A549 (cell line): ENCODE measurements around the gene CACNA1C. TPM values are rescaled to one million over a fixed set of nuclear protein-coding genes. Genes with fewer than 3 reads are reported as not detected.

Experiments used
- ATAC-seq, 2 experiments: fragments of 200-7000 bp in 1 of 2; fragments of >200 bp in 1 of 2; cut with Nextera tagmentation in 1 of 2; cut with Tn5 transposase in 1 of 2; 3 replicates each; pipeline versions ENCODE4 v1.8.0 to v1.9.1; 2018 to 2020; ENCODE audit warnings: mild to moderate bottlenecking in 1 of 2, moderate library complexity in 1 of 2
- CTCF ChIA-PET: fragments of 300-600 bp; sonication (Branson Sonifier 250); formaldehyde crosslinking; extraction: SDS; loops from one replicate; lab custom pipeline; 2021; ENCODE audit warnings: antibody characterized with exemption, inconsistent platforms; lab: Yijun Ruan, JAX
- POLR2A ChIA-PET: fragments of 350-600 bp; formaldehyde crosslinking; extraction: SDS; loops from one replicate; lab custom pipeline; 2021; ENCODE audit warnings: antibody characterized with exemption, inconsistent platforms; lab: Yijun Ruan, JAX
- DNase-seq, 2 experiments: peaks; one replicate each; pipeline versions ENCODE4 v3.0.0 to v3.0.0-alpha.2; 2011 to 2016; ENCODE audit warnings: low read depth in 1 of 2, low spot score in 1 of 2
- FAIRE-seq: peaks from 2 replicates; lab custom pipeline; 2011; peaks lifted over from hg19 to GRCh38; lab: Jason Lieb, UNC
- H3K27ac ChIP-seq, 2 experiments: fragments of >200 bp; sonication (Bioruptor Twin); formaldehyde crosslinking; 3 replicates each; pipeline ENCODE4 v1.5.1; 2016 to 2017
- H3K4me1 ChIP-seq: fragments of >200 bp; sonication (Bioruptor Twin); formaldehyde crosslinking; 3 replicates; pipeline ENCODE4 v1.6.1; 2016
- H3K4me2 ChIP-seq: fragments of >200 bp; sonication (Bioruptor Twin); formaldehyde crosslinking; 3 replicates; pipeline ENCODE4 v1.6.1; 2016
- H3K4me3 ChIP-seq: fragments of >200 bp; sonication (Bioruptor Twin); formaldehyde crosslinking; 3 replicates; pipeline ENCODE4 v1.5.1; 2016
- H3K9me3 ChIP-seq: fragments of >200 bp; sonication (Bioruptor Twin); formaldehyde crosslinking; 3 replicates; pipeline ENCODE4 v1.6.1; 2016
- CHD4 ChIP-seq: fragments of 200-600 bp; sonication (generic); IDR thresholded peaks from 2 replicates; pipeline ENCODE4 v1.6.1; 2016; ENCODE audit warnings: antibody characterized with exemption, mild to moderate bottlenecking, borderline replicate concordance
- ESRRA ChIP-seq: fragments of 150-350 bp; IDR thresholded peaks from 2 replicates; pipeline ENCODE4 v1.6.1; 2014; ENCODE audit warnings: mild to moderate bottlenecking, low read length, borderline replicate concordance
- FOSB ChIP-seq: fragments of 250-450 bp; sonication (Bioruptor Pico); IDR thresholded peaks from 2 replicates; pipeline ENCODE4 v1.5.0; 2020; ENCODE audit warnings: mild to moderate bottlenecking, moderate library complexity
- FOXS1 ChIP-seq: fragments of 250-450 bp; sonication (Bioruptor Pico); IDR thresholded peaks from 2 replicates; pipeline ENCODE4 v1.5.0; 2020; ENCODE audit warnings: mild to moderate bottlenecking, moderate library complexity
- HOXA7 ChIP-seq: fragments of 250-450 bp; sonication (Bioruptor Pico); IDR thresholded peaks from 2 replicates; pipeline ENCODE4 v1.5.0; 2020; ENCODE audit warnings: mild to moderate bottlenecking, moderate library complexity
- KDM1A ChIP-seq: fragments of 200-600 bp; sonication (generic); IDR thresholded peaks from 2 replicates; pipeline ENCODE4 v1.6.1; 2016; ENCODE audit warnings: low read depth, mild to moderate bottlenecking
- MAFK ChIP-seq: fragments of 450-650 bp; IDR thresholded peaks from 2 replicates; pipeline ENCODE4 v1.6.1; 2014; ENCODE audit not compliant: partially characterized antibody
- MAZ ChIP-seq: fragments of 150-350 bp; IDR thresholded peaks from 2 replicates; pipeline ENCODE4 v1.6.1; 2014; ENCODE audit warnings: antibody characterized with exemption, low read depth, low read length, borderline replicate concordance
- NFE2L2 ChIP-seq: fragments of 150-350 bp; conservative IDR thresholded peaks from 2 replicates; pipeline ENCODE4 v1.6.1; 2014; ENCODE audit warnings: low read length
- NPAS2 ChIP-seq: fragments of 250-450 bp; sonication (Bioruptor Pico); IDR thresholded peaks from 2 replicates; pipeline ENCODE4 v1.8.0; 2022; ENCODE audit warnings: mild to moderate bottlenecking, moderate library complexity, borderline replicate concordance
- NR3C1 ChIP-seq: fragments of >200 bp; sonication (Bioruptor Twin); formaldehyde crosslinking; IDR thresholded peaks from 3 replicates; pipeline ENCODE4 v1.6.1; 2017
- PHF8 ChIP-seq: fragments of 200-600 bp; sonication (generic); IDR thresholded peaks from 2 replicates; pipeline ENCODE4 v1.6.1; 2016; ENCODE audit warnings: low read depth, mild to moderate bottlenecking, antibody characterized with exemption, moderate library complexity, borderline replicate concordance
- RNF2 ChIP-seq: fragments of 200-600 bp; sonication (generic); IDR thresholded peaks from 2 replicates; pipeline ENCODE4 v1.6.1; 2016; ENCODE audit warnings: low read depth, mild to moderate bottlenecking, antibody characterized with exemption, moderate library complexity, borderline replicate concordance
- SMC3 ChIP-seq: fragments of >200 bp; sonication (Bioruptor Twin); formaldehyde crosslinking; IDR thresholded peaks from 3 replicates; pipeline ENCODE4 v1.6.1; 2018; ENCODE audit warnings: inconsistent platforms
- TFCP2L1 ChIP-seq: fragments of 250-450 bp; sonication (Bioruptor Pico); IDR thresholded peaks from 2 replicates; pipeline ENCODE4 v1.5.0; 2021; ENCODE audit warnings: mild to moderate bottlenecking
- WGBS: methylation state at CpG from one replicate; pipeline ENCODE4 v1.1.6; 2017; ENCODE audit errors: missing lambda C conversion rate; 5-methylcytosine and 5-hydroxymethylcytosine counted together
- polyA plus RNA-seq, 4 experiments: library from polyadenylated mRNA; depleted of rRNA in 3 of 4; stranded (reverse); fragments of >200 nt; fragmentation: RNase III in 1 of 4; extraction: RNeasy Plus Mini Kit Qiagen cat#74134 plus additional on column Dnase treatment in 1 of 4; gene quantifications; 2 replicates in 3 of 4; 3 replicates in 1 of 4; pipeline ENCODE4 v1.2.3, GENCODE V29; 2011 to 2017
- TF ChIP-seq, protein P1 (sequence below): fragments of 200-600 bp; sonication (generic); IDR thresholded peaks from 2 replicates; pipeline ENCODE4 v1.6.1; 2016; ENCODE audit warnings: antibody characterized with exemption, mild to moderate bottlenecking, moderate library complexity
- TF ChIP-seq, protein P2 (sequence below): fragments of 450-650 bp; IDR thresholded peaks from 2 replicates; pipeline ENCODE4 v1.6.1; 2014; ENCODE audit warnings: antibody characterized with exemption
- TF ChIP-seq, protein P3 (sequence below): fragments of >200 bp; sonication (Bioruptor Twin); formaldehyde crosslinking; IDR thresholded peaks from 2 replicates; pipeline ENCODE4 v1.6.1; 2016
- TF ChIP-seq, protein P4 (sequence below): fragments of >200 bp; sonication (Bioruptor Twin); formaldehyde crosslinking; IDR thresholded peaks from 3 replicates; pipeline ENCODE4 v1.6.1; 2016

The CACNA1C gene
- polyA plus RNA-seq, 2 of the 4 experiments (the other 2 are of a cell fraction), result not detected

DNA sequence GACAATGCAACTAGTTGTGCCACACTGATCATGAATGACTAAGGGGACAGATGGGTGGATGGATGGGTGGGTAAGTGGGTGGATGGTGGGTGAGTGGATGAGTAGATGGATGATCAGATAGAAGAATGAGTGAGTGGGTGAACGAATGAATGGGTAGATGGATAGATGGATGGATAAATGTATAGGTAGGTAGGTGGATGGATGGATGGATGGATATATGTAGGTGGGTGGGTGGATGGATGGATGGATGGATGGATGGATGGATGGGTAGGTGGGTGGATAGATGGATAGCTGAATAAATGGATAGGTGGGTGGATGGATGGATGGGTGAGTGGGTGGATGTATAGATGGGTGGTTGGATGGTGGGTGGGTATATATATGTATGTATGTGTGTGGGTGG is 393.2 kb downstream of the CACNA1C start:
- Histone ChIP-seq H3K9me3 (no peaks in the 10 kb centered on the region), H3K4me2 (no peak overlapping the region)
- TF ChIP-seq NPAS2, result no peak
- TF ChIP-seq, protein P1, sequence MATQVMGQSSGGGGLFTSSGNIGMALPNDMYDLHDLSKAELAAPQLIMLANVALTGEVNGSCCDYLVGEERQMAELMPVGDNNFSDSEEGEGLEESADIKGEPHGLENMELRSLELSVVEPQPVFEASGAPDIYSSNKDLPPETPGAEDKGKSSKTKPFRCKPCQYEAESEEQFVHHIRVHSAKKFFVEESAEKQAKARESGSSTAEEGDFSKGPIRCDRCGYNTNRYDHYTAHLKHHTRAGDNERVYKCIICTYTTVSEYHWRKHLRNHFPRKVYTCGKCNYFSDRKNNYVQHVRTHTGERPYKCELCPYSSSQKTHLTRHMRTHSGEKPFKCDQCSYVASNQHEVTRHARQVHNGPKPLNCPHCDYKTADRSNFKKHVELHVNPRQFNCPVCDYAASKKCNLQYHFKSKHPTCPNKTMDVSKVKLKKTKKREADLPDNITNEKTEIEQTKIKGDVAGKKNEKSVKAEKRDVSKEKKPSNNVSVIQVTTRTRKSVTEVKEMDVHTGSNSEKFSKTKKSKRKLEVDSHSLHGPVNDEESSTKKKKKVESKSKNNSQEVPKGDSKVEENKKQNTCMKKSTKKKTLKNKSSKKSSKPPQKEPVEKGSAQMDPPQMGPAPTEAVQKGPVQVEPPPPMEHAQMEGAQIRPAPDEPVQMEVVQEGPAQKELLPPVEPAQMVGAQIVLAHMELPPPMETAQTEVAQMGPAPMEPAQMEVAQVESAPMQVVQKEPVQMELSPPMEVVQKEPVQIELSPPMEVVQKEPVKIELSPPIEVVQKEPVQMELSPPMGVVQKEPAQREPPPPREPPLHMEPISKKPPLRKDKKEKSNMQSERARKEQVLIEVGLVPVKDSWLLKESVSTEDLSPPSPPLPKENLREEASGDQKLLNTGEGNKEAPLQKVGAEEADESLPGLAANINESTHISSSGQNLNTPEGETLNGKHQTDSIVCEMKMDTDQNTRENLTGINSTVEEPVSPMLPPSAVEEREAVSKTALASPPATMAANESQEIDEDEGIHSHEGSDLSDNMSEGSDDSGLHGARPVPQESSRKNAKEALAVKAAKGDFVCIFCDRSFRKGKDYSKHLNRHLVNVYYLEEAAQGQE, result no peak
- TF ChIP-seq MAZ, result no peak
- no peak for TF ChIP-seq TFCP2L1 (CRISPR knock-in tag)
- TF ChIP-seq, protein P2, sequence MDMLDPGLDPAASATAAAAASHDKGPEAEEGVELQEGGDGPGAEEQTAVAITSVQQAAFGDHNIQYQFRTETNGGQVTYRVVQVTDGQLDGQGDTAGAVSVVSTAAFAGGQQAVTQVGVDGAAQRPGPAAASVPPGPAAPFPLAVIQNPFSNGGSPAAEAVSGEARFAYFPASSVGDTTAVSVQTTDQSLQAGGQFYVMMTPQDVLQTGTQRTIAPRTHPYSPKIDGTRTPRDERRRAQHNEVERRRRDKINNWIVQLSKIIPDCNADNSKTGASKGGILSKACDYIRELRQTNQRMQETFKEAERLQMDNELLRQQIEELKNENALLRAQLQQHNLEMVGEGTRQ, result no peak
- TF ChIP-seq, protein P3, sequence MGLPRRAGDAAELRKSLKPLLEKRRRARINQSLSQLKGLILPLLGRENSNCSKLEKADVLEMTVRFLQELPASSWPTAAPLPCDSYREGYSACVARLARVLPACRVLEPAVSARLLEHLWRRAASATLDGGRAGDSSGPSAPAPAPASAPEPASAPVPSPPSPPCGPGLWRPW, result no peak
- TF ChIP-seq SMC3, result no peak
- no peak for TF ChIP-seq CHD4
- no peak for TF ChIP-seq FOSB
- no peak for TF ChIP-seq KDM1A
- no peak for TF ChIP-seq PHF8
- TF ChIP-seq MAFK, result no peak
- TF ChIP-seq NFE2L2, result no peak
- TF ChIP-seq NR3C1, result no peak
- TF ChIP-seq FOXS1 (CRISPR knock-in tag), result no peak
- TF ChIP-seq ESRRA, result no peak
- TF ChIP-seq, protein P4, sequence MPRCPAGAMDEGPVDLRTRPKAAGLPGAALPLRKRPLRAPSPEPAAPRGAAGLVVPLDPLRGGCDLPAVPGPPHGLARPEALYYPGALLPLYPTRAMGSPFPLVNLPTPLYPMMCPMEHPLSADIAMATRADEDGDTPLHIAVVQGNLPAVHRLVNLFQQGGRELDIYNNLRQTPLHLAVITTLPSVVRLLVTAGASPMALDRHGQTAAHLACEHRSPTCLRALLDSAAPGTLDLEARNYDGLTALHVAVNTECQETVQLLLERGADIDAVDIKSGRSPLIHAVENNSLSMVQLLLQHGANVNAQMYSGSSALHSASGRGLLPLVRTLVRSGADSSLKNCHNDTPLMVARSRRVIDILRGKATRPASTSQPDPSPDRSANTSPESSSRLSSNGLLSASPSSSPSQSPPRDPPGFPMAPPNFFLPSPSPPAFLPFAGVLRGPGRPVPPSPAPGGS, result no peak
- TF ChIP-seq, all 56 proteins: peak for 0
- H3K4me1 ChIP-seq, result no peaks in the 10 kb centered on the region
- ChIA-PET POLR2A (no interaction called here), CTCF (no interaction called here)
- no peak overlapping the region for H3K4me3 ChIP-seq
- DNase-seq (no peak), FAIRE-seq (no peak), ATAC-seq (no peak)
- 0% methylated on average over 1 of the region's 1 CpG for WGBS
- H3K27ac ChIP-seq, result no peak overlapping the region

DNA sequence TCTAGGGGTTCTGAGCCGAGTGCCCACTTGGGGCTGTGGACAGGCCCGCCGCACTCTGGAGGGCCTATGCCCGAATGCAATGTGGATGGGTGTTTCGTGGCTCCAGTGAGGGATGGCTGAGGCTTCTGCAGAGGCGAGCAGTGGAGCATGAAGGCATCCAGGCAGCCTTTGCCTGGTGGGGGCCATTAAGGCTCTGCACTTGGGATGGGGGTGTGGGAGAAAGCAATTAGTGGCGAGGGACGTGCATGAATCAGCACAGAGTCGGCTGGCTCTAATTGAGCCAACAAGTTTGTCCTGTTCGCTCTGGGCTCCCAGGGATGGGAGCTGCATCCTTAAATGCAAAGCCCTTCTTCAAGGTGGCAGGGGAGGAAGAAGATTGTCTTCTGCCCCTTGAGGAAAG is 395.1 kb downstream of the CACNA1C start:
- 13% methylated on average over 10 of the region's 10 CpGs for WGBS
- no peak for DNase-seq
- Histone ChIP-seq H3K4me1 (no peaks in the 10 kb centered on the region), H3K4me2 (no peak overlapping the region), H3K27ac (no peak overlapping the region), H3K9me3 (no peaks in the 10 kb centered on the region), H3K4me3 (no peak overlapping the region)
- no peak for ATAC-seq
- POLR2A ChIA-PET, result no interaction called here
- FAIRE-seq, result no peak
- CTCF ChIA-PET, result interaction anchor here (0.6 kb wide), 1 partner anchor 549 kb away, joined by 3 read pairs; no protein-coding TSS in a partner anchor
- TF ChIP-seq HOXA7 (CRISPR knock-in tag) (no peak), MAFK (no peak), RNF2 (no peak), FOXS1 (CRISPR knock-in tag) (no peak)
- TF ChIP-seq, protein P3, result no peak
